Measurements from ENCODE around the gene TMEM59L.

TMEM59L gene

DNA sequence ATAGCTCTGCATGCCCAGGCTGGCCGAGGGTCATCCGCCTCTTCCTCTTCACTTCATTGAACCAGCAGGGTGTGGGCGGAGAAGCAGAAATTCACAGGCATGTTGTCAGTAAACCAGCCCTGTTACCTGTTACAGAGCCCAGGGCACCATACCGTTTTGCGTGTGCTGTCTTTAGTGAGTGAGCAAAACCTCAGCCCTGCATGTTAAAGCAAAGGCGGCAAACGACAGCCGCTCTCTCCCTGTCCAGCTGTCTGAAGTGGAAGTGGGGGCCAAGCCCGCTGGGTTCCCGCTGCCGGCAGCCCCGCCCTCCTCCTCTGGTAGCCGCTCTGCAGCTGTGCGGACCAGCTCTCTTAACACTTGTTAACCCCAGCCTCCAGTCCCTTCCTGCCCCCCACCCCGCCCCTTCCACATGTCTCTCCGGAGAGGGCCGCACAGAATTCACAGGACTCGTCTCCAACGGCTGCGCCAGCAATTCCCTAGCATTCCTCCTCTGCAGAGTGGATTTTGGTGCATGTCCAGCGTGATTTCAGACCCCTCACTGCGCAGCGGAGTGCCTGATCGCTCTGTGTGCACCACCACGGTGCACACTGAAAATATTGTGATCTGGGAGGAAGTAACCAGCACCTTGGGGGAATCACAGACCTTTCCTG, 36.8 kb downstream of the TMEM59L start:
- DNase-seq (ENCODE audit: low read depth): no peak
- H3K4me3 ChIP-seq (ENCODE audit: low read depth, low read length): no peak overlapping the region
- TF ChIP-seq CTCF (IDR thresholded peaks at IDR 0.05; ENCODE audit: insufficient read depth, low read depth, low read length, missing control alignments): no peak

DNA sequence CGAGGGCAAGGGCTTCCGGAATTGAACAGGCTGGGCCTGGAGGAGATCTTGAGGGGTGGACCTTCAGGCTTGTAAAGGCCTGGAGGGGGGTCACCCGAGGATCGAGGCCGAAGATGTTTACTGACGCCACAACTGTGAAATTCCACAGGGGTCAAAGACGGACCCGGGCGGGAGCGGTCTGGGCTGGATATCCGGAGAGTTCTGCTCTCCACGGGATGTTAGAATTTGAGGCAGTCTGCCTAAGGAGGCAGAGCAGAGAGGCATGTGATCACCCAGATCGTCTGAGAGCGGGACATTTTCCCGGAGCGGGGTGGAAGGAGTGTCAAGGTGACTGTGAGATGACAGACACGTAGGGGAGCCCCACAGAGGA, 37.3 kb downstream of the TMEM59L start:
- no peak overlapping the region for H3K4me3 ChIP-seq (ENCODE audit: low read depth, low read length)
- no peak for TF ChIP-seq CTCF (IDR thresholded peaks at IDR 0.05; ENCODE audit: insufficient read depth, low read depth, low read length, missing control alignments)
- no peak for DNase-seq (ENCODE audit: low read depth)

GRCh38 chr19:18650468-18651041, 37.9 kb downstream of the TMEM59L start:
- DNase-seq (ENCODE audit: low read depth): no peak
- no peak for TF ChIP-seq CTCF (IDR thresholded peaks at IDR 0.05; ENCODE audit: insufficient read depth, low read depth, low read length, missing control alignments)
- H3K4me3 ChIP-seq (ENCODE audit: low read depth, low read length): no peak overlapping the region

- DNase-seq (ENCODE audit: low read depth): no peak
- no peak overlapping the region for H3K4me3 ChIP-seq (ENCODE audit: low read depth, low read length)
- no peak for TF ChIP-seq CTCF (IDR thresholded peaks at IDR 0.05; ENCODE audit: insufficient read depth, low read depth, low read length, missing control alignments)
These were observed 38.6 kb downstream of the TMEM59L start for GRCh38 chr19:18651300-18651699.

- no peak for TF ChIP-seq CTCF (IDR thresholded peaks at IDR 0.05; ENCODE audit: insufficient read depth, low read depth, low read length, missing control alignments)
- H3K4me3 ChIP-seq (ENCODE audit: low read depth, low read length): no peak overlapping the region
- no peak for DNase-seq (ENCODE audit: low read depth)
These were observed 39.1 kb downstream of the TMEM59L start for GRCh38 chr19:18651733-18652132.

GRCh38 chr19:18653853-18654252, 41.2 kb downstream of the TMEM59L start:
- TF ChIP-seq CTCF (IDR thresholded peaks at IDR 0.05; ENCODE audit: insufficient read depth, low read depth, low read length, missing control alignments): no peak
- DNase-seq (ENCODE audit: low read depth): no peak
- no peak overlapping the region for H3K4me3 ChIP-seq (ENCODE audit: low read depth, low read length)

- no peak for DNase-seq (ENCODE audit: low read depth)
- H3K4me3 ChIP-seq (ENCODE audit: low read depth, low read length): no peak overlapping the region
- no peak for TF ChIP-seq CTCF (IDR thresholded peaks at IDR 0.05; ENCODE audit: insufficient read depth, low read depth, low read length, missing control alignments)
These were observed 41.8 kb downstream of the TMEM59L start for GRCh38 chr19:18654469-18654868.
